Endothelial cell of umbilical vein (primary cell): Measurements from ENCODE around the gene ASB13. TPM values are rescaled to one million over a fixed set of nuclear protein-coding genes. Genes with fewer than 3 reads are reported as not detected.

ENCODE experiments used
- BruUV-seq: library from RNA; stranded (reverse); fragments of 400-500 nt; replicated peaks from 2 replicates; lab custom pipeline; 2021; lab: Mats Ljungman, UMichigan
- CTCF ChIA-PET: fragments of 300-600, 350-600 bp; sonication (Branson Sonifier 250); formaldehyde crosslinking; loops from one replicate; lab custom pipeline; 2021; ENCODE audit warnings: antibody characterized with exemption, inconsistent platforms; lab: Charles Lee
- POLR2A ChIA-PET: fragments of 300-600, 350-600 bp; sonication (Branson Sonifier 250); formaldehyde crosslinking; loops from one replicate; lab custom pipeline; 2021; ENCODE audit warnings: antibody characterized with exemption, inconsistent platforms; lab: Charles Lee
- DNase-seq: peaks from one replicate; pipeline ENCODE4 v3.0.0-alpha.2; 2011; ENCODE audit warnings: low read depth, low spot score
- FAIRE-seq: peaks from 2 replicates; lab custom pipeline; 2011; peaks lifted over from hg19 to GRCh38; lab: Jason Lieb, UNC
- H2AFZ ChIP-seq: 2 replicates; pipeline ENCODE4 v1.6.0; 2012; ENCODE audit warnings: low read depth, low read length, control low read depth, inconsistent platforms
- H3K27ac ChIP-seq: 2 replicates; pipeline ENCODE4 v1.5.1; 2011; ENCODE audit warnings: low read depth, mild to moderate bottlenecking, control low read depth, low read length, moderate library complexity; ENCODE audit not compliant: insufficient read depth
- H3K27me3 ChIP-seq, 2 experiments: 2 replicates each; pipeline versions ENCODE4 v1.6.0 to v1.6.1; 2011; ENCODE audit warnings: low read length in 2 of 2, mixed read lengths in 1 of 2; ENCODE audit not compliant: control insufficient read depth in 2 of 2, insufficient read depth in 2 of 2
- H3K36me3 ChIP-seq, 2 experiments: 2 replicates in 1 of 2; 3 replicates in 1 of 2; pipeline ENCODE4 v1.5.1; 2011; ENCODE audit warnings: low read length in 2 of 2, mild to moderate bottlenecking in 1 of 2, moderate library complexity in 1 of 2; ENCODE audit not compliant: control insufficient read depth in 2 of 2, insufficient read depth in 2 of 2; ENCODE audit errors: extremely low read depth in 1 of 2
- H3K4me1 ChIP-seq: 3 replicates; pipeline ENCODE4 v1.5.1; 2011; ENCODE audit warnings: mild to moderate bottlenecking, low read length; ENCODE audit not compliant: control insufficient read depth, insufficient read depth; ENCODE audit errors: extremely low read depth
- H3K4me2 ChIP-seq: 2 replicates; pipeline ENCODE4 v1.6.1; 2011; ENCODE audit warnings: low read length, control low read depth, mixed read lengths; ENCODE audit not compliant: insufficient read depth
- H3K4me3 ChIP-seq, 3 experiments: fragments of 200-600 bp in 1 of 3; sonication (generic), shearing (Covaris generic) in 1 of 3; replicated peaks in 1 of 3; 2 replicates each; pipeline ENCODE4 v1.5.1; 2011 to 2016; ENCODE audit warnings: control low read depth in 3 of 3, low read length in 3 of 3, mild to moderate bottlenecking in 2 of 3, inconsistent platforms in 1 of 3, low read depth in 1 of 3, moderate library complexity in 1 of 3; ENCODE audit not compliant: insufficient read depth in 1 of 3
- H3K79me2 ChIP-seq: 2 replicates; pipeline ENCODE4 v1.6.0; 2012; ENCODE audit warnings: low read length, inconsistent platforms; ENCODE audit not compliant: control insufficient read depth, insufficient read depth
- H3K9ac ChIP-seq: replicated peaks from 2 replicates; pipeline ENCODE3; 2011; ENCODE audit warnings: low read length, control low read depth; ENCODE audit not compliant: insufficient read depth; ENCODE audit errors: extremely low read depth
- H3K9me1 ChIP-seq: replicated peaks from 3 replicates; pipeline ENCODE4 v1.6.0; 2011; ENCODE audit warnings: mild to moderate bottlenecking, low read length; ENCODE audit not compliant: control insufficient read depth, insufficient read depth; ENCODE audit errors: extremely low read depth
- H3K9me3 ChIP-seq: replicated peaks from 2 replicates; pipeline ENCODE4 v1.5.1; 2012; ENCODE audit warnings: low read length, inconsistent platforms; ENCODE audit not compliant: control insufficient read depth, insufficient read depth
- H4K20me1 ChIP-seq: replicated peaks from 2 replicates; pipeline ENCODE3; 2011; ENCODE audit warnings: mild to moderate bottlenecking, low read length; ENCODE audit not compliant: control insufficient read depth, insufficient read depth; ENCODE audit errors: extremely low read depth
- EZH2 ChIP-seq: IDR thresholded peaks from 2 replicates; pipeline ENCODE4 v1.6.1; 2012; ENCODE audit warnings: borderline replicate concordance, low read depth, mild to moderate bottlenecking, moderate library complexity, low read length, inconsistent platforms; ENCODE audit not compliant: severe bottlenecking
- FOS ChIP-seq: IDR thresholded peaks from 2 replicates; pipeline ENCODE4 v1.6.1; 2011; ENCODE audit warnings: mild to moderate bottlenecking, low read length, moderate library complexity, borderline replicate concordance; ENCODE audit not compliant: insufficient read depth
- GATA2 ChIP-seq: IDR thresholded peaks from 2 replicates; pipeline ENCODE4 v1.7.0; 2011; ENCODE audit warnings: low read depth, mild to moderate bottlenecking, moderate library complexity, mixed read lengths, low read length; ENCODE audit not compliant: insufficient read length, insufficient read depth
- JUN ChIP-seq: IDR thresholded peaks from 2 replicates; pipeline ENCODE4 v1.6.1; 2011; ENCODE audit warnings: borderline replicate concordance, low read depth; ENCODE audit not compliant: insufficient read length, insufficient read depth
- MAX ChIP-seq: IDR thresholded peaks from 2 replicates; pipeline ENCODE4 v1.6.1; 2011; ENCODE audit not compliant: insufficient read depth, insufficient read length
- MYC ChIP-seq: IDR thresholded peaks from one replicate; pipeline ENCODE4 v1.6.1; 2011; ENCODE audit warnings: mild to moderate bottlenecking, low read depth, low read length
- POLR2A ChIP-seq: IDR thresholded peaks from 2 replicates; pipeline ENCODE4 v1.6.1; 2012; ENCODE audit warnings: low read depth, mild to moderate bottlenecking, control low read depth, low read length
- POLR2AphosphoS5 ChIP-seq: IDR thresholded peaks from 2 replicates; pipeline ENCODE4 v1.6.1; 2012; ENCODE audit warnings: low read depth, mild to moderate bottlenecking, control low read depth, low read length, moderate library complexity; ENCODE audit not compliant: insufficient read depth
- dilution Hi-C: fragments of 300-500 bp; cut with MboI; formaldehyde crosslinking; loops from one replicate; pipeline ENCODE4 v1.15.0; 2019; ENCODE audit warnings: low sequenced_read_pairs; ENCODE audit not compliant: extremely low pct_ligation_motif_present
- intact Hi-C: fragments of 100-400 bp; cut with micrococcal nuclease; formaldehyde crosslinking; loops from one replicate; pipeline ENCODE4 v1.10.0; 2022
- polyA plus RNA-seq, 4 experiments: library from polyadenylated mRNA; depleted of rRNA in 3 of 4; stranded (reverse) in 3 of 4; unstranded in 1 of 4; fragments of >200 nt; gene quantifications; 2 replicates each; pipeline versions ENCODE4 v1.2.1 to v1.2.3, GENCODE V29; 2011 to 2012; ENCODE audit warnings: missing spikeins in 1 of 4
- total RNA-seq: library from RNA; stranded (reverse); gene quantifications from 2 replicates; pipeline ENCODE4 v1.2.3, GENCODE V29; 2021
- TF ChIP-seq, protein P1 (sequence below), 2 donors: IDR thresholded peaks; 1 replicate in 1 of 2; 2 replicates in 1 of 2; pipeline ENCODE4 v1.5.1; 2011; ENCODE audit warnings: low read length in 2 of 2, mild to moderate bottlenecking in 2 of 2, moderate library complexity in 2 of 2, control low read depth in 1 of 2, inconsistent platforms in 1 of 2, low read depth in 1 of 2; ENCODE audit not compliant: insufficient read depth in 1 of 2; ENCODE audit errors: extremely low read depth in 1 of 2

ASB13 gene
- total and polyA plus RNA-seq, 2 donors (not counting 3 experiments of a cell fraction or from before 2014, with no cell fraction given) = 6.3 to 7.3 TPM

GRCh38 chr10:5633166-5633749 lies 33.1 kb downstream of the ASB13 start:
- Histone ChIP-seq H3K9me1 (no peaks in the 10 kb centered on the region), H3K79me2 (no peaks in the 10 kb centered on the region), H3K9me3 (no peaks in the 10 kb centered on the region), H3K4me3 (no peak overlapping the region), H2AFZ (no peak overlapping the region), H3K4me1 (peaks cover 5% of the 10 kb centered on the region), H3K4me2 (no peak overlapping the region), H4K20me1 (no peaks in the 10 kb centered on the region), H3K27ac (no peak overlapping the region), H3K36me3 (no peaks in the 10 kb centered on the region), H3K27me3 (peaks cover 0 to 8% of the 10 kb centered on the region in 2 experiments), H3K9ac (no peak overlapping the region)
- dilution Hi-C loops = no loop called here
- TF ChIP-seq POLR2A (no peak), JUN (no peak), POLR2AphosphoS5 (no peak), MYC (no peak), GATA2 (no peak), EZH2 (no peak), MAX (no peak), FOS (no peak)
- TF ChIP-seq, protein P1, sequence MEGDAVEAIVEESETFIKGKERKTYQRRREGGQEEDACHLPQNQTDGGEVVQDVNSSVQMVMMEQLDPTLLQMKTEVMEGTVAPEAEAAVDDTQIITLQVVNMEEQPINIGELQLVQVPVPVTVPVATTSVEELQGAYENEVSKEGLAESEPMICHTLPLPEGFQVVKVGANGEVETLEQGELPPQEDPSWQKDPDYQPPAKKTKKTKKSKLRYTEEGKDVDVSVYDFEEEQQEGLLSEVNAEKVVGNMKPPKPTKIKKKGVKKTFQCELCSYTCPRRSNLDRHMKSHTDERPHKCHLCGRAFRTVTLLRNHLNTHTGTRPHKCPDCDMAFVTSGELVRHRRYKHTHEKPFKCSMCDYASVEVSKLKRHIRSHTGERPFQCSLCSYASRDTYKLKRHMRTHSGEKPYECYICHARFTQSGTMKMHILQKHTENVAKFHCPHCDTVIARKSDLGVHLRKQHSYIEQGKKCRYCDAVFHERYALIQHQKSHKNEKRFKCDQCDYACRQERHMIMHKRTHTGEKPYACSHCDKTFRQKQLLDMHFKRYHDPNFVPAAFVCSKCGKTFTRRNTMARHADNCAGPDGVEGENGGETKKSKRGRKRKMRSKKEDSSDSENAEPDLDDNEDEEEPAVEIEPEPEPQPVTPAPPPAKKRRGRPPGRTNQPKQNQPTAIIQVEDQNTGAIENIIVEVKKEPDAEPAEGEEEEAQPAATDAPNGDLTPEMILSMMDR (IDR thresholded peaks at IDR 0.05; ENCODE audit: extremely low read depth in 1 of 2, insufficient read depth in 1 of 2, low read depth in 1 of 2, low read length in 2 of 2) = no peak
- BruUV-seq = no TSS peak
- intact Hi-C loops = no loop called here
- ChIA-PET POLR2A (no interaction called here), CTCF (no interaction called here)
- FAIRE-seq (no peak), DNase-seq (no peak)
